Osteoblast (primary cell): ENCODE measurements around the gene TRMT61A. TPM values are rescaled to one million over a fixed set of nuclear protein-coding genes. Genes with fewer than 3 reads are reported as not detected.

Source experiments
- DNase-seq: peaks from one replicate; pipeline ENCODE4 v3.0.0; 2011; ENCODE audit warnings: low spot score, mixed read lengths; ENCODE audit not compliant: insufficient read length; ENCODE audit errors: missing footprints
- H2AFZ ChIP-seq: 2 replicates; pipeline ENCODE4 v1.6.0; 2011; ENCODE audit warnings: mild to moderate bottlenecking, low read length
- H3K27ac ChIP-seq: 2 replicates; pipeline ENCODE4 v1.5.1; 2011; ENCODE audit warnings: mild to moderate bottlenecking, low read depth, low read length, moderate library complexity
- H3K27me3 ChIP-seq: 2 replicates; pipeline ENCODE4 v1.6.0; 2012; ENCODE audit warnings: mild to moderate bottlenecking, control low read depth, inconsistent platforms, low read length, moderate library complexity; ENCODE audit not compliant: insufficient read depth
- H3K36me3 ChIP-seq: 2 replicates; pipeline ENCODE4 v1.5.1; 2011; ENCODE audit warnings: mild to moderate bottlenecking, low read length, control low read depth, moderate library complexity; ENCODE audit not compliant: insufficient read depth
- H3K4me1 ChIP-seq: 2 replicates; pipeline ENCODE4 v1.5.1; 2011; ENCODE audit warnings: mild to moderate bottlenecking, low read length, control low read depth, moderate library complexity; ENCODE audit not compliant: insufficient read depth
- H3K4me2 ChIP-seq: 2 replicates; pipeline ENCODE4 v1.6.0; 2011; ENCODE audit warnings: mild to moderate bottlenecking, low read length; ENCODE audit not compliant: insufficient read depth
- H3K4me3 ChIP-seq: fragments of 200-600 bp; sonication (generic); 3 replicates; pipeline ENCODE4 v1.5.1; 2012; ENCODE audit warnings: mild to moderate bottlenecking, low read length, inconsistent platforms; ENCODE audit not compliant: insufficient read depth
- H3K79me2 ChIP-seq: 2 replicates; pipeline ENCODE4 v1.6.0; 2012; ENCODE audit warnings: mild to moderate bottlenecking, low read length, control low read depth, inconsistent platforms; ENCODE audit not compliant: insufficient read depth
- H3K9me3 ChIP-seq: 2 replicates; pipeline ENCODE4 v1.5.1; 2011; ENCODE audit warnings: low read depth, low read length, control low read depth
- H4K20me1 ChIP-seq: 2 replicates; pipeline ENCODE4 v1.6.0; 2012; ENCODE audit warnings: mild to moderate bottlenecking, low read length, control low read depth; ENCODE audit not compliant: insufficient read depth
- total RNA-seq: library from RNA; depleted of rRNA; stranded (reverse); fragments of >200 nt; gene quantifications from 2 replicates; pipeline ENCODE4 v1.2.3, GENCODE V29; 2012
- TF ChIP-seq, protein P1 (sequence below): IDR thresholded peaks from 2 replicates; pipeline ENCODE4 v1.5.1; 2011; ENCODE audit warnings: mild to moderate bottlenecking, low read depth, low read length, moderate library complexity; ENCODE audit errors: extremely low read depth

TRMT61A gene
- total RNA-seq, 1 donor, result 9.0 TPM

DNA sequence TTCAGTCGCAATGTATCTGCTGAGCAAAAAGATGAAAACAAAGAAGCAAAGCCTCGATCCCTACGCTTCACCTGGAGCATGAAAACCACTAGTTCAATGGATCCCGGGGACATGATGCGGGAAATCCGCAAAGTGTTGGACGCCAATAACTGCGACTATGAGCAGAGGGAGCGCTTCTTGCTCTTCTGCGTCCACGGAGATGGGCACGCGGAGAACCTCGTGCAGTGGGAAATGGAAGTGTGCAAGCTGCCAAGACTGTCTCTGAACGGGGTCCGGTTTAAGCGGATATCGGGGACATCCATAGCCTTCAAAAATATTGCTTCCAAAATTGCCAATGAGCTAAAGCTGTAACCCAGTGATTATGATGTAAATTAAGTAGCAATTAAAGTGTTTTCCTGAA, 26.1 kb upstream of the TRMT61A start:
- Histone ChIP-seq H3K4me2 (no peak overlapping the region), H3K9me3 (no peaks in the 10 kb centered on the region), H4K20me1 (peaks cover 32% of the 10 kb centered on the region), H3K79me2 (peaks cover 23% of the 10 kb centered on the region), H3K27ac (no peak overlapping the region), H3K4me3 (no peak overlapping the region), H3K36me3 (peaks cover 76% of the 10 kb centered on the region), H2AFZ (no peak overlapping the region), H3K4me1 (peaks cover 12% of the 10 kb centered on the region), H3K27me3 (no peaks in the 10 kb centered on the region)
- DNase-seq, result no peak
- TF ChIP-seq, protein P1, sequence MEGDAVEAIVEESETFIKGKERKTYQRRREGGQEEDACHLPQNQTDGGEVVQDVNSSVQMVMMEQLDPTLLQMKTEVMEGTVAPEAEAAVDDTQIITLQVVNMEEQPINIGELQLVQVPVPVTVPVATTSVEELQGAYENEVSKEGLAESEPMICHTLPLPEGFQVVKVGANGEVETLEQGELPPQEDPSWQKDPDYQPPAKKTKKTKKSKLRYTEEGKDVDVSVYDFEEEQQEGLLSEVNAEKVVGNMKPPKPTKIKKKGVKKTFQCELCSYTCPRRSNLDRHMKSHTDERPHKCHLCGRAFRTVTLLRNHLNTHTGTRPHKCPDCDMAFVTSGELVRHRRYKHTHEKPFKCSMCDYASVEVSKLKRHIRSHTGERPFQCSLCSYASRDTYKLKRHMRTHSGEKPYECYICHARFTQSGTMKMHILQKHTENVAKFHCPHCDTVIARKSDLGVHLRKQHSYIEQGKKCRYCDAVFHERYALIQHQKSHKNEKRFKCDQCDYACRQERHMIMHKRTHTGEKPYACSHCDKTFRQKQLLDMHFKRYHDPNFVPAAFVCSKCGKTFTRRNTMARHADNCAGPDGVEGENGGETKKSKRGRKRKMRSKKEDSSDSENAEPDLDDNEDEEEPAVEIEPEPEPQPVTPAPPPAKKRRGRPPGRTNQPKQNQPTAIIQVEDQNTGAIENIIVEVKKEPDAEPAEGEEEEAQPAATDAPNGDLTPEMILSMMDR, result no peak

DNA sequence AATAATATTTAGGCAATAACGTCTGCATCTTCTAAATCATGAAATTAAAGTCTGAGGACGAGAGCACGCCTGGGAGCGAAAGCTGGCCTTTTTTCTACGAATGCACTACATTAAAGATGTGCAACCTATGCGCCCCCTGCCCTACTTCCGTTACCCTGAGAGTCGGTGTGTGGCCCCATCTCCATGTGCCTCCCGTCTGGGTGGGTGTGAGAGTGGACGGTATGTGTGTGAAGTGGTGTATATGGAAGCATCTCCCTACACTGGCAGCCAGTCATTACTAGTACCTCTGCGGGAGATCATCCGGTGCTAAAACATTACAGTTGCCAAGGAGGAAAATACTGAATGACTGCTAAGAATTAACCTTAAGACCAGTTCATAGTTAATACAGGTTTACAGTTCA, 25.7 kb upstream of the TRMT61A start:
- Histone ChIP-seq H4K20me1 (peaks cover 32% of the 10 kb centered on the region), H3K4me1 (peaks cover 12% of the 10 kb centered on the region), H3K4me3 (no peak overlapping the region), H3K36me3 (peaks cover 76% of the 10 kb centered on the region), H3K9me3 (no peaks in the 10 kb centered on the region), H2AFZ (no peak overlapping the region), H3K4me2 (no peak overlapping the region), H3K79me2 (peaks cover 23% of the 10 kb centered on the region), H3K27me3 (no peaks in the 10 kb centered on the region), H3K27ac (no peak overlapping the region)
- TF ChIP-seq, protein P1, result no peak
- peak; percentile 68 for DNase-seq

DNA sequence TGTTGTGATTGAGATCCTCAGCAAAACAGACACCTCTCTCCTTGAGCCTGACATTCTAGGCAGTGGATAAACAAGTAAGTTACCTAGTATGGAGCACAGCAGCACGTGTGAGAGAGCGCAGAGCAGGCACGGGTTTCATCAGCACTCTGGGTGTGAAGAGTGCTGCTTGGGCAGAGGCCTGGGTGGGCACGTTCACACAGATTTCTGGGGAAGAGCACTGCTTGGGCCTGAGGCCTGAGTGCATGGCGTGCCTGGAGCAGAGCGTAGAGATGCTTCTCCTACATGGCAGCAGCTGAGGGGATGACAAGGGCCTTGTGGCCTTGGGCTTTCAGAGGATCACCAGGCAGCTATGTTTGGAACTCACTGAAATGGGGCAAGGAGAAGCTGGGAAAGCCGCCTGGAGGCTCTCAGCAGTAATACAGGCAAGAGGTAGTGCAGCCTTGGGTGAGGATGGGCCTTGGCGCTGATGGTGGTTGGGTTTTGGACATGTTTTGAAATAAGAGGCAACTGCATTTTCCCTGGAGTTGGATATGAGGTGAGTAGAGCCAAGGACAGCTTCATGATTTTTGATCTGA, 23.9 kb upstream of the TRMT61A start:
- H3K4me1 ChIP-seq, result peaks cover 12% of the 10 kb centered on the region
- no peak overlapping the region for H3K4me2 ChIP-seq
- no peak overlapping the region for H3K4me3 ChIP-seq
- H3K27ac ChIP-seq, result no peak overlapping the region
- H3K36me3 ChIP-seq, result peaks cover 72% of the 10 kb centered on the region
- H3K9me3 ChIP-seq, result no peaks in the 10 kb centered on the region
- peak; percentile 78 for DNase-seq
- H2AFZ ChIP-seq, result no peak overlapping the region
- no peaks in the 10 kb centered on the region for H3K27me3 ChIP-seq
- H3K79me2 ChIP-seq, result peaks cover 23% of the 10 kb centered on the region
- peaks cover 26% of the 10 kb centered on the region for H4K20me1 ChIP-seq
- TF ChIP-seq, protein P1, result no peak

DNA sequence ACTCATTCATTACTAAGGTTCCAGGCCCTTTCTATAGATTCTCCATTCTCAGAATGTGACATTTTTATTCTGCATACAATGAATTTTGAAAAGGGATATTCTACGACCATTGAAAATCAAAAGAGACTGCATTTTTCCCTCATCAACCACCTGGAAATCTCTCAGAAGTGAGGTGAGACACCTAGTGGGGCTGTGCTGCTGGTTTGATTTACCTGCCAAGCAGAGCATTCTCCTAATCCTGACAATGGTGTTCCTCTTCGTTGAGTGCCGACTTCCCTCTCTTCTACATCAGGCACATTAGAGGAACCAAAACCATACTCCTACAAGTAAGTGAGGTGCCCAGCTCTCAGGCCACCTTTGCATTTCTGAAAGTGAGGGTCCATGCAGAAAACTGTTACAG, 21.2 kb upstream of the TRMT61A start:
- Histone ChIP-seq H3K4me3 (no peak overlapping the region), H3K27ac (no peak overlapping the region), H3K27me3 (no peaks in the 10 kb centered on the region), H2AFZ (no peak overlapping the region), H3K4me2 (no peak overlapping the region), H3K4me1 (peaks cover 5% of the 10 kb centered on the region), H3K36me3 (peaks cover 58% of the 10 kb centered on the region), H4K20me1 (peaks cover 10% of the 10 kb centered on the region), H3K9me3 (no peaks in the 10 kb centered on the region), H3K79me2 (peaks cover 3% of the 10 kb centered on the region)
- TF ChIP-seq, protein P1, result no peak
- no peak for DNase-seq
